LNCaP clone FGC (cell line): ENCODE measurements around the gene IL20RA.

Source experiments
- DNase-seq: peaks from one replicate; pipeline ENCODE4 v3.0.0-alpha.2; 2011; ENCODE audit warnings: low read depth
- H3K4me3 ChIP-seq: 2 replicates; pipeline ENCODE4 v1.5.1; 2011; ENCODE audit warnings: mild to moderate bottlenecking, low read depth, low read length, control low read depth
- CTCF ChIP-seq: IDR thresholded peaks from 2 replicates; pipeline ENCODE4 v1.5.1; 2012; ENCODE audit warnings: mild to moderate bottlenecking; ENCODE audit not compliant: control insufficient read depth, insufficient read depth; ENCODE audit errors: extremely low read depth

The IL20RA gene

GRCh38 chr6:136985502-136985901 lies 59.3 kb downstream of the IL20RA start:
- no peak overlapping the region for H3K4me3 ChIP-seq
- TF ChIP-seq CTCF: no peak
- no peak for DNase-seq

GRCh38 chr6:136984578-136984977 lies 60.2 kb downstream of the IL20RA start:
- TF ChIP-seq CTCF: no peak
- no peak overlapping the region for H3K4me3 ChIP-seq
- DNase-seq: no peak

- no peak overlapping the region for H3K4me3 ChIP-seq
- no peak for TF ChIP-seq CTCF
- peak; percentile 76 for DNase-seq
Observed at GRCh38 chr6:136983687-136984086, 61.1 kb downstream of the IL20RA start.

GRCh38 chr6:136982928-136983327 lies 61.8 kb downstream of the IL20RA start:
- no peak for DNase-seq
- no peak for TF ChIP-seq CTCF
- no peak overlapping the region for H3K4me3 ChIP-seq

- no peak overlapping the region for H3K4me3 ChIP-seq
- DNase-seq: no peak
- TF ChIP-seq CTCF: no peak
Observed at GRCh38 chr6:136980070-136980469, 64.7 kb downstream of the IL20RA start.

GRCh38 chr6:136979206-136979605 lies 65.6 kb downstream of the IL20RA start:
- H3K4me3 ChIP-seq: no peak overlapping the region
- no peak for DNase-seq
- TF ChIP-seq CTCF: no peak

GRCh38 chr6:136977075-136977474 lies 67.7 kb downstream of the IL20RA start:
- DNase-seq: no peak
- no peak for TF ChIP-seq CTCF
- H3K4me3 ChIP-seq: no peak overlapping the region
